Measurements from ENCODE around the gene MAX.

DNA sequence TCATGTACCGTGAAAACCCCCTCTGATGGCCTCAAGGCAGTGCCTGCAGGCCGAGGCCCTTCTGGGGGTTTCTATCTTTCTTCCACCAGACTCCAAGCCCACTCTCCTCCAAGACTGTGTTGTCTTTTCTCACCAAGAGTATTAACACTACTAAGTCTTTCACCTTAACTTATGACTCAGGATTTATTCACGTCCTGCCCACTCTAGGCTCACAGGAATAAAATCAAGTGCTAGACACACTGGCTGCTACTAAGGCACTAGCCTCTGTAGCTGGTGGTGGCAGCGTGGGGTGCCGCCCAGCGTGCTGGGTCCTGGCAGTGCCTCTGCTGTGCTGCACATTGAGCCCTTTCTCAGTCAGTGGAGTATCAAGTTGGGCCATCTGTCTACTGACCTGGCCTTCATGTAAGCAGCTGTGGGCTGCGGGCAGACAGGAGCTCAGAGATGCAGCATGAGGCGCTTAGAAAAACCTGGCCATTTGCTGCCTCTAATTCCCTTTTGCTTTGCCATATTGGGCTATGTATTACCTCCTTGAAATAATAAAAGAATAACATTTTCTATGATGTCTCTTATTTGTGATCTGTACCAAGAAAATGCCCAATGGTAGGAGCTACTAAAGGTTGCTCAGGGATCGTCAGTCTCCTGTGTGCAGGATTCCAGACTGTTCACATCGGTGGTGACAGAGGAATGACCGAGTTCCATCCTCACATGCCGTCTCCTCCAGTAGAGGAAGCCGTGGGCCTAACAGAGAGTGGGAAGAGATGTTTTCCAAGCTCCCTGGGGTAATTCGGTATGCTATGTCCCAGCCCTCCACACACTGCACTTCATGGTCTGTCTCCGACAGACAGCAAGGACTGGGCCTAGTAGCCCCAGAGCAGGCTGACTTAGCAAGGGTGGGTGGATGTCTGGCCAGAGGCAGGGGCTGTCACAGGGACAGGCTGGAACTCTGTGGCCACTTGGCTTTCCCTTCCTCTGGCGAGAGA is 39.9 kb downstream of the MAX start:
- TF ChIP-seq EZH2 (IDR thresholded peaks at IDR 0.05; ENCODE audit: low read length, unreplicated experiment) (no peak), CTCF (conservative IDR thresholded peaks at IDR 0.05; ENCODE audit: low read depth, low read length) (no peak), EZH2phosphoT487 (IDR thresholded peaks at IDR 0.05; ENCODE audit: borderline replicate concordance, low read length) (no peak)
